ENCODE measurements around the gene SCAP.

DNA sequence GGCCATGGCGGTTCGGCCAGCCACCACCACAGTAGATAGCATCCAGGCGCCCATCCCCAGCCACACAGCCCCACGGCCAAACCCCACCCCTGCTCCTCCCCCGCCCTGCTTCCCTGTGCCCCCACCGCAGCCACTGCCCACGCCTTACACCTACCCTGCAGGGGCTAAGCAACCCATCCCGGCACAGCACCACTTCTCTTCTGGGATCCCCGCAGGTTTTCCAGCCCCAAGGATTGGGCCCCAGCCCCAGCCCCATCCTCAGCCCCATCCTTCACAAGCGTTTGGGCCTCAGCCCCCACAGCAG, 65.4 kb downstream of the SCAP start:
- TF ChIP-seq, protein P1, sequence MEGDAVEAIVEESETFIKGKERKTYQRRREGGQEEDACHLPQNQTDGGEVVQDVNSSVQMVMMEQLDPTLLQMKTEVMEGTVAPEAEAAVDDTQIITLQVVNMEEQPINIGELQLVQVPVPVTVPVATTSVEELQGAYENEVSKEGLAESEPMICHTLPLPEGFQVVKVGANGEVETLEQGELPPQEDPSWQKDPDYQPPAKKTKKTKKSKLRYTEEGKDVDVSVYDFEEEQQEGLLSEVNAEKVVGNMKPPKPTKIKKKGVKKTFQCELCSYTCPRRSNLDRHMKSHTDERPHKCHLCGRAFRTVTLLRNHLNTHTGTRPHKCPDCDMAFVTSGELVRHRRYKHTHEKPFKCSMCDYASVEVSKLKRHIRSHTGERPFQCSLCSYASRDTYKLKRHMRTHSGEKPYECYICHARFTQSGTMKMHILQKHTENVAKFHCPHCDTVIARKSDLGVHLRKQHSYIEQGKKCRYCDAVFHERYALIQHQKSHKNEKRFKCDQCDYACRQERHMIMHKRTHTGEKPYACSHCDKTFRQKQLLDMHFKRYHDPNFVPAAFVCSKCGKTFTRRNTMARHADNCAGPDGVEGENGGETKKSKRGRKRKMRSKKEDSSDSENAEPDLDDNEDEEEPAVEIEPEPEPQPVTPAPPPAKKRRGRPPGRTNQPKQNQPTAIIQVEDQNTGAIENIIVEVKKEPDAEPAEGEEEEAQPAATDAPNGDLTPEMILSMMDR (IDR thresholded peaks at IDR 0.05), result no peak
- no peak for TF ChIP-seq POLR2A (IDR thresholded peaks at IDR 0.05)

Data from ovary (tissue), 3 donors.